ENCODE data around the gene KCNJ15. TPM values are rescaled to one million over a fixed set of nuclear protein-coding genes. Genes with fewer than 3 reads are reported as not detected.

Gene KCNJ15
- total RNA-seq, 6 experiments from 2014 or later = 0.33 to 1.2 (median 0.50) TPM

DNA sequence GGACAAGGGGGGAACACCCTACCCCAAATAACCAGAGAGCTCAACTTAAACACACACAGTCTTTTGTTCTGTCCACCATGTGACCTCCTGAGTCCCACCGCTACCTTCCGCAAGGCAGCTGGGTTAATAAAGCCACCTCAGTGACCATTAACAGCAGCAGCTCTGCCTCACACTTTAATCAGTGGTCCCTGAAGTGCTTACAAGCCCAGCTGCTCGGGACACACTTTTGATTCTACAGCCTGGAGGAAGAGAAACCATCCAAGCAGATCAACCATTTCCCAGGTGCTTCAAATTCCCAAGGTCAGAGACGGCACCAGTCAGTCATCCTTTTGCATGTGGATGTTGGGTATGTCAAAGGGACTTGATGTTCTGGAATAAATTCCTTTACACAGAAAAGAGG is 70.1 kb downstream of the KCNJ15 start:
- no peak for DNase-seq
- Mint-ChIP-seq H3K36me3 (ENCODE audit: low read depth) (peaks cover 10% of the 10 kb centered on the region), H3K4me3 (no peak overlapping the region), H3K9me3 (no peaks in the 10 kb centered on the region), H3K4me1 (ENCODE audit: low read depth) (peaks cover 94% of the 10 kb centered on the region), H3K27ac (no peak overlapping the region), H3K27me3 (ENCODE audit: insufficient read depth) (no peaks in the 10 kb centered on the region; the same call in 1 of the 2 replicates)
- TF ChIP-seq, protein P1, sequence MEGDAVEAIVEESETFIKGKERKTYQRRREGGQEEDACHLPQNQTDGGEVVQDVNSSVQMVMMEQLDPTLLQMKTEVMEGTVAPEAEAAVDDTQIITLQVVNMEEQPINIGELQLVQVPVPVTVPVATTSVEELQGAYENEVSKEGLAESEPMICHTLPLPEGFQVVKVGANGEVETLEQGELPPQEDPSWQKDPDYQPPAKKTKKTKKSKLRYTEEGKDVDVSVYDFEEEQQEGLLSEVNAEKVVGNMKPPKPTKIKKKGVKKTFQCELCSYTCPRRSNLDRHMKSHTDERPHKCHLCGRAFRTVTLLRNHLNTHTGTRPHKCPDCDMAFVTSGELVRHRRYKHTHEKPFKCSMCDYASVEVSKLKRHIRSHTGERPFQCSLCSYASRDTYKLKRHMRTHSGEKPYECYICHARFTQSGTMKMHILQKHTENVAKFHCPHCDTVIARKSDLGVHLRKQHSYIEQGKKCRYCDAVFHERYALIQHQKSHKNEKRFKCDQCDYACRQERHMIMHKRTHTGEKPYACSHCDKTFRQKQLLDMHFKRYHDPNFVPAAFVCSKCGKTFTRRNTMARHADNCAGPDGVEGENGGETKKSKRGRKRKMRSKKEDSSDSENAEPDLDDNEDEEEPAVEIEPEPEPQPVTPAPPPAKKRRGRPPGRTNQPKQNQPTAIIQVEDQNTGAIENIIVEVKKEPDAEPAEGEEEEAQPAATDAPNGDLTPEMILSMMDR (IDR thresholded peaks at IDR 0.05) = no peak

DNA sequence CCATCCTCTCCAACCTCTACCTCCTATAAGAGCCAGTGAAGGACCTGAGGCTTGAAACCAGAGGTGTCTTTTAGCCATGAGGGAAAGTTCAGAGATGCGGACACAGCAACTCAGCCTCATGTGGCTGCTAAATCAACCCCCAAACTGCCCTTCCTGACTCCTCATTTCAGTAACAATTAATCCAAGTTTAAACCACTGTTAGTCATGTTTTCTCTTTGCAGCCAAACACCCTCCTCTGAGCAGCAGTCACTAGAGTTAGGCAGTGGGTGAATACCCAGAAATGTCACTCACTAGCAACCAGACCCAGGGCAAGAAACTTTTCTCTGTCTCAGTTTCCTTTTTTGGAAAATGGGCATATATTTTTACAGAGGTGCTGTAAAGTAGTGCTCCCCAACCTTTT is 71.2 kb downstream of the KCNJ15 start:
- H3K27me3 Mint-ChIP-seq (ENCODE audit: insufficient read depth) = no peaks in the 10 kb centered on the region
- H3K4me3 Mint-ChIP-seq = no peak overlapping the region
- TF ChIP-seq, protein P1 (IDR thresholded peaks at IDR 0.05) = no peak
- H3K36me3 Mint-ChIP-seq (ENCODE audit: low read depth) = peaks cover 13% of the 10 kb centered on the region
- H3K4me1 Mint-ChIP-seq (ENCODE audit: low read depth) = peaks cover 94% of the 10 kb centered on the region
- no peaks in the 10 kb centered on the region for H3K9me3 Mint-ChIP-seq
- no peak overlapping the region for H3K27ac Mint-ChIP-seq
- peak; percentile 25 for DNase-seq

DNA sequence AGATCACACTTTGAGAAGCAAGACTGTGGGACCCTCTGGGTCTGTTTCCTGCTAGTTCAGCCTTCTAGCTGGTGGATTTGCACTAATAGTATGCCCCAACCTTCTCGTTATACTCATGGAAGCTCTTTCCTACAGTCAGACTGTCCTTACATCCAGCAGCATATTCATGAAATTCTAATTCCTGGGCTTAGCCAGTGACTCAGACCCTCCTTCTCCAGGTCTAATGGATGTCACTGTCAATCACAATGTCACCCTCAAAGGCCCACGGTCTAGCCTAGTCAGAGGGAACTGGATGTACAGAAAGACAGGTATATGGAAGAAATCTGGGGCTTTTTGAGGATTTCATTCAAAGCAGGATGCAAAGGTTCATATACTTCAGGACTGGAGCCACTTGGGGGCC is 72.4 kb downstream of the KCNJ15 start:
- TF ChIP-seq, protein P1 (IDR thresholded peaks at IDR 0.05) = no peak
- Mint-ChIP-seq H3K9me3 (no peaks in the 10 kb centered on the region), H3K36me3 (ENCODE audit: low read depth) (peaks cover 13% of the 10 kb centered on the region), H3K4me1 (ENCODE audit: low read depth) (peaks cover 92% of the 10 kb centered on the region), H3K27me3 (ENCODE audit: insufficient read depth) (no peaks in the 10 kb centered on the region), H3K27ac (no peak overlapping the region), H3K4me3 (no peak overlapping the region)
- no peak for DNase-seq

DNA sequence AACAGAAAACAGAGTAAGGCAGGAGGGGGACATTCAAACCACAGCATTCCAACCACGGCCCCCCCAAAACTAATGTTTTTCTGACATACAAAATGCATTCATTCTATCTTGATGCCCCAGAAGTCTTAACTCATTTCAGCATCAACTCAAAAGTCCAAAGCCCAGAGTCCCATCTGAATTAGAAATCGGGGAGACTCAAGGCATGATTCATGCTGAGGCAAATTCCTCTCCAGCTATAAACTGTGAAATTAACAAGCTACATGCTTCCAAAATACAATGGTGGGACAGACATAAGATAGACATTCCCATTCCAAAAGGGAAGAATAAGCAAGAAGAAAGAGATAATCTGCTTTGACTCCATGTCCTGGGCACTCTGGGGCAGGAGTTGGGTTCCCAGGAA is 73.9 kb downstream of the KCNJ15 start:
- no peak overlapping the region; the same call in 1 of the 2 replicates for H3K27ac Mint-ChIP-seq

DNA sequence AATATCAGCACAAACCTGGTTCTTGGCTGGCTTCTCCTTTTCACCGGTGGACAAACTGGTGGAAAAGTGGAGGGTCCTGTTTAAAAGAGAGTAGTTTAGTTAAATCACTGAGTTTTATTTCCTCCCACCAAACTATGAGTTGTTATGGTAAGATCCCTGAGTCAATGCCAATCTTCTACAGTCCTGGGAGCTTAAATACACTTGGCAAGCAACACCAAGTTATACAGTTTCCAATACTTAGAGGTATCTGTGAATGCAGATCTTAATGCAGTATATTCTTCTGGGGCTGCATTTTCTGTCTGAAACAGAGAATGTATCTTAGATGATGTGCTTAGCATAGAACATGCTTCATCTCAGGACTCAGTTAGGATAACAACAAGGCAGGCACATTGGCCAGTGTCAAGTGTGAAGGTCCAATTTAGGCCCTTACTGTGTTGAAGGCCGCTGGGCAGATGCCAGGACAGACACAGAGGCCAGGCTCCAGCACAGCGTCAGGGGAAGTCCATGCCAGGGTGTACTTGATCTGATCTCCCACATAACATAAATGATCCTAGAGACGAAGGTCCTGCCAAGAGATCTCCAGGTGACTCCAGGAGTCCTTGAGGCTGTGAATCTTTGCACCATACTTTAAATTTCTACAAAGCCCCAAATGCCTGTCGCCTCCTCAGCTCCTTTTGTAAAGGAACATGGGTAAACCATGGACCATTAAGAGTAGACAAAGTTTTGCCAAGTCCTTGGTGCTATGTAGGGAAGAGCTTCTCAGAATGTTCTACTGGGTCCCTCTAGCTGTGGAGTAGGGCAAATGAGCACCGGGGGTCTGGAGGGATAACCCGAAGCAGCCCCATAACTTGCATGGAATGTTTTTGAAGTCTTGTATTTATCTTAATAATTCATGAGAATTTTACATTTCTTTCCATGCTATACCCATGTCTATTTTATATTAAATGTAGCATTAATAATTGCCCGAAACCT is 76.8 kb downstream of the KCNJ15 start:
- TF ChIP-seq, protein P1 (IDR thresholded peaks at IDR 0.05) = peak; percentile 64
- no peak for DNase-seq
- Mint-ChIP-seq H3K4me3 (no peak overlapping the region), H3K9me3 (no peaks in the 10 kb centered on the region), H3K27ac (no peak overlapping the region), H3K4me1 (ENCODE audit: low read depth) (peaks cover 49% of the 10 kb centered on the region), H3K36me3 (ENCODE audit: low read depth) (peaks cover 13% of the 10 kb centered on the region), H3K27me3 (ENCODE audit: insufficient read depth) (peaks cover 1% of the 10 kb centered on the region)

More for the DNA sequence above, 73.9 kb downstream of the KCNJ15 start:
- Mint-ChIP-seq H3K4me1 (ENCODE audit: low read depth) (peaks cover 77% of the 10 kb centered on the region), H3K4me3 (no peak overlapping the region), H3K27me3 (ENCODE audit: insufficient read depth) (peaks cover under 1% of the 10 kb centered on the region; the same call in 1 of the 2 replicates), H3K9me3 (no peaks in the 10 kb centered on the region), H3K36me3 (ENCODE audit: low read depth) (peaks cover 13% of the 10 kb centered on the region)
- DNase-seq = peak; percentile 17
- TF ChIP-seq, protein P1 (IDR thresholded peaks at IDR 0.05) = no peak

Data from HFFc6 (cell line).